Activated gamma-delta T cell treated with anti-CD3 and anti-CD28 coated beads, Interleukin-2, amount 50 U/mL, for 16 hours (primary cell): Measurements from ENCODE around the gene FDX2.
"Not testable (repeated sequence)": the region's sequence is repeated elsewhere in the genome, so short reads cannot be mapped to it uniquely, and the experiment has no call there.

Source experiments
- DNase-seq: peaks from one replicate; pipeline ENCODE4 v3.0.0-alpha.2; 2020; ENCODE audit warnings: low read depth

The FDX2 gene

DNA sequence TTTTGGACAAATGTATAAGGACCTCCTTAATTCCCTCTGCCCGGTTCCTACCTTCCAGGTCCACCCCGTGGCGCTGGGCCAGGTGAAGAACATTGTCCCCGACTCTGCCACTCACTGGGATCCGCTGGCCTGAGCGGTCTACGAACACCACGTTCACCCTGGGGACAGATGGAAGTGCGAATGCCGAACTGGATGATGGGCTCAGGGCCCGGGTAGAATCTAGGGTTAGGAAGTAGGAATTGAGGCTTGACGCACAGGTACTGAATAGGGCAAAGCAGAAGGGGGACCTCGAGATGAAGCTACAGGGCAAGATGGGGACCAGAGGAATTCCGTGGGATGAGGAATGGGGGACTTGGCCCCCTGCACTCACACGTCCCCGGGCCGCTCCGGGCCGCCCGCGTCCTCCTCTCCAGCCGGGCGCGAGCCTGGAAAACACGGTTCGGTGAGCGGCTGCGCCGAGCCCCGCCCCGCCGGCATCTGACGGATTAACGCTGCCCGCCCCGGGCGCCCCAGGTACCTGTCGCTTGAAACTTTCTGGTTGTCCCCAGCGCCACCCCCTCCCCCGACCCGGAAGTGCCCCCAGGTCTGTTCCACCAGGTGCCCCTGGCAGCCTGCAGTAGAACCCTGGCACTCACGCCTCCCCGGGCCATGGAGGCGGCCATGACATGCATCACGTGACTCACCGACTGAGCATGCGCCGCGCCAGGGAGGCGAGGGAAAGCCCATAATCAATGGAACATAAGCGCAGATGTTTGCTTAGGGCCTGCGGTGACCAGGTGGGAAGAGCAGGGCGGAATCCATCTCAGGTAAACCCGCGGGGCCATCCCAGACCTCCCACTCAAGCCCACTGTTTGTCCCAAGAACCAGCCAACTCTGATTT, at the start of gene FDX2:
Gene FDX2 (minus strand): TSS at position 681 of the 880 bp plus-strand sequence. CDS start 19 bp downstream, at position 662.
- peak; percentile 89 for DNase-seq

DNA sequence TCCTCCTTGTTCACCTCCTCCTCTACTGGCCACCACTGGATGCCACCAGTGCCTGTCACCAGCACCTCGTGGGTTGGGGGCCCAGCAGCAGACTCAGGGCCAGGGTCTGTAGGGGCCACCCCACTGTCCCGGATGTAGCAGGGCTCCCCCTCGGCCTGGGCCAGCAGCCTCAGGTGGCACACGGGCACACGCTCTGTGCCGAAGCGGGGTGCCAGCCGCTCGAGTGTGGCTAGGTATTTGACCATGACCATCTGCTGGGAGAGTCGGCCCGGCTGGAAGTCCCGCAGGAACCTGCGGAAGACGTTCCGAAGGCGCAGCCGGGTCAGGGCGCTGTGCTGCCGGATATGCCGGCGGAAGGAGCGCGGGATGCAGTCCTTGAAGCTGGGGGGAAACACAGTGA, 49.7 kb upstream of the FDX2 start:
- no peak for DNase-seq

DNA sequence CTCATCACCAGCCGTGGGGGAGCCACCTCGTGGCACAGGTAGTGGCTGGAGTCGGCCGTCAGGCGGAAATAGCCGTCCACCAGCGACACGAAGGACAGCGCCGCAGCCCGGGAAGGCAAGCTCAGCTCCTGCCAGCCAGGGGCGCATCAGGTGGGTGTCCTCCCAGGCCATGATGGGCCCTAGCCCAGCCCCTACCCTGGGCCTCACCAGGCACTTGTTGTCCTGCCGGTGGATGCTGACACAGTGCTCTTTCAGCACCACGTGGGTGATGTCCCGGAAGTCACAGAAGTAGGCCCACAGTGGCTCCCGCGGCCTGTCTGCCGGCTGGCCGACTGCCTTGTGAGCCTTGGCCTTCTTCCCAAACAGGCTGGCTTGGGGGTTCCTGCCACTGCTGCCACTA, 48.8 kb upstream of the FDX2 start:
- no peak for DNase-seq

DNA sequence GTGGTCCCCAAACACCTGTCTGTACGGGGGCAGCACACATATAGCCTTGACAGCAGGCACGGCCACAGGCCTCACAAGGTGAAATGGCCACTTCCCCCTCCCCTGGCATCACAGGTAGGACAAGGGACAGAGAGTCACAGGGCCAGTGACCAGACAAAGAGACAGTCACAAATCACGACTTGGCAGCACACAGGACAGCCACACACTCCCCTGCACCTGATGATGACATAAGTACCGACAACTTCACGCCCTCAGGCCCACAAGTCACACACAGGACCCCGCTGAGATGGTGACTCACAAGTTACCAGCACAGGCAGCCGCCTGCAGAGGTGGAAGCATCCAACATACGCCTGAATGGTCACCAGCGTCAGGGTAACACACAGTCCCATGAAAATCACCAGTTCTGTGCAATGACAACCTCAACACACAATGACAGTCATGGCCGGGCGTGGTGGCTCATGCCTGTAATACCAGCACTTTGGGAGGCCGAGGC, 48.0 kb upstream of the FDX2 start:
- DNase-seq, result no peak

DNA sequence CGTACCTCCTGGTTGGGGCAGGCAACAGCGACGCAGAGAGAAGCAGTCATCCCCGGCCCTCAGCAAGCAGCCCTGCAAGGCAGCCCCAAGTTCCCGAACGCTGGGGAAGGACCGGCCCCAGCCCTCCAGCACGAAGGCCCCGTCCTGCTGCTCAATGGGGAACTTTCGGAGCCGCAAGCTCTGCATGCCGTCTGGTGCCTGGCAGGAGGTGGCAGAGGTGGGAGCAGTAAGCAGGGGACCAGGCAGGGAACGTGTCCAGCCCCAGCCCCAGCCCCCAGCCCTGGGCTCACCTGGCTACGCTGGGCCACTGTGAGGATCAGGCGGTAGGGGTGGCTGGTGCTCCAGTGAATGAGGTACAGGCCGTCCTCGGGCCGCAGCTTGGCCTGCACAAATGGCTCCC, 46.4 kb upstream of the FDX2 start:
- DNase-seq, result no peak

DNA sequence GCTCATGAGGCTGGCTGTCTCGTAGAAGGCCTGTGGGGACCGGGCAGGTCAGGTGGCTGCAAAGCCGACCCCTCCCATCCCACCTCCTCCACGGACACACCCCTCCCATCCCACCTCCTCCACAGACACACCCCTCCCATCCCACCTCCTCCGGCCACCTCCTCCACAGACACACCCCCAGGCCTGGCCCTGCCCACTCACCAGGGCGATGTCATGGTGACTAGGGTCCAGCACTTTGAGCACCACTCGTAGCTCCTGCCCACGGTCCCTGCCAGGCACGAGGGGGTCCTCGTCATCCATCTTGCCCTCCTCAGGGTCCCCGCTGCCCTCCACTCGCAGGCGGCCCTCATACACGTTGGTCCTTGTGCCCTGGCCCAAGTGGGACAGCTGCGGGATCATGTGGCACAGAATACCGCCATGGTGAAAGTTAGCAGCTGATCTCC, 45.8 kb upstream of the FDX2 start:
- no peak for DNase-seq

DNA sequence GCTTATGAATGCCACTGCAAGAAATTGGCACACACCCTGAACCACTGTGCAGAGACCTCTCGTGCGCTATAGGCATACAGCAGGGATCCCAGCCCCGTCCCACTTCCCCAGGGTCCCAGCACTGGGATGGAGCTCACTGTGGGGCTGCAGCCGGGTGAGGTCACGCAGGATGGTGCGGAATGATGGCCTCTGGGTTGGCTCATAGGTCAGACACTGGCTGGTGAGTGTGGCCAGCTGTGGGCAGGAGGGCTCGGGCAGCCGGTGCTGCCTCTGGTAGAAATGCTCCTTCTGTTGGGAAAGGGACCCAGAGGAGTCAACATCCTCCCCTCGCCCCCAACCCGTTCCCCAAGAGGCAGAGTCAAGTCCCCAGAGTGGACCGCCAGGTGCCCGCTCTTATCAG, 40.6 kb upstream of the FDX2 start:
- DNase-seq, result no peak

DNA sequence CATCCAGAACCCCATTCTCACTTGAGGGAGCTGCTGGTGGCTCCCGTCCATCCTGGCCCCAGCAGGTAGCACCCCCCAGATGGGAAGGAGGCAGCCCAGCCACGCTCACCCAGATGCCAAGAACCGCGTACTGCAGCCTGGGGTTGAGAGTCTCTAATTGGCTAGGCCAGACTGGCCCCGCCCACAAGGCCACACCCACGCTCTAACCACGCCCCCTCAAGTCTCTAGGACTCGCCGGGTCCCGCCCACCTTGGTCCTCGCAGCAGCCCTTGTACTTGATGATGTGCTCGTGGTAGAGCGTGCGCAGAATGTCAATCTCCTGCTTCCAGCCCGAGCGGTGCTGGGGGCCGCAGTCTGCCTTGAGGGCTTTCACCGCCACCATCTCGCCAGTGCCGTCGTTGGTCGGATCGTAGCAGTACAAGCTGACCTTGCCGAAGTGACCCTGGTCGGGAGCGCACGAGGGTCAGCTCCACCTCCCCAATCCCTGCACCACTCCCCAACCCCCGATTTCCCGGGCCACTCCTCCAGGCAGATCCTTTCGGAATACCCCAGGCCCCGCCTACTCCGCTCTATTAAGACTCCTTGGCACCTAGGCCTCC, 38.1 kb upstream of the FDX2 start:
- peak; percentile 20 for DNase-seq

DNA sequence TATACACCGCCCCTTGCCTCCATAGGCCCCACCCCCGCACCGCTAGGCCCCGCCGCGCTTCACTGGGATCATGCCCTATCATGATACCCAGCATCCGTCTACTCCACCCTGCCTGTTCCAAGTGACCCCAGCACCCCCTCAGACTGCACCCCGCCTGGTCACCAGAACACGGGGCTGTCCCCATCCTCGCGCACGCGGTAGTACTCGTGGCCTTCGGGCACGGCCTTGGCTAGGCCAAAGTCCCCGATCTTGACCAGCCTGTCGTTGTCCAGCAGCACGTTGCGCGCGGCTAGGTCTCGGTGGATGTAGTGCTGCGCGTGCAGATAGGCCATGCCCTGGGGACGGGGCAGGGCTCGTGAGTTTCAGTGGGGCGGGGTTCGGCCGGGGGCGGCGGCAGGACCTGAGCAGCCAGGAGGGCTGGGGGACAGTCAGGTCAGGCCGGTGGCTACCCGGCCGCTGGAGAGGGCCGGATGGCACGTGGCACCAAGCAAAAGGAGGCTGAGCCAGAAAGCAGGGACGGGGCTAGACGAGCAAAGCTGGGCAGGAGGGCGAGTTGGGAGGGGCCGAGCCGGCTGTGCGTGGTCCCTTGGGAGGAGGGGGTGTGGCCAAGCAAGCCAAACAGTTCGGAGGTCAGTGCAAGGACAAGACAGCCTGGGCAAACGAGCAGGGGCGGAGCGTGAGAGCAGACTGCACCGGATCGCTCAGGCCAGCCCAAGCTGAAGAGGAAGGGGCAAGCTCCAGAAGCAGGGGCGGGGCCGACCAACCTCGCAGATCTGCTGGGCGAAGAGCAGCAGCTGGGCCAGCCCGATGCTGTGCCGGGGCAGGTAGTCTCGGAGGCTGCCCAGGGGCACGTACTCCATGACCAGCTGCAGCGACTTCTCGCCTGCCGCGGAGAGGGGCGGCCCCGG, 37.2 kb upstream of the FDX2 start:
- no peak for DNase-seq

DNA sequence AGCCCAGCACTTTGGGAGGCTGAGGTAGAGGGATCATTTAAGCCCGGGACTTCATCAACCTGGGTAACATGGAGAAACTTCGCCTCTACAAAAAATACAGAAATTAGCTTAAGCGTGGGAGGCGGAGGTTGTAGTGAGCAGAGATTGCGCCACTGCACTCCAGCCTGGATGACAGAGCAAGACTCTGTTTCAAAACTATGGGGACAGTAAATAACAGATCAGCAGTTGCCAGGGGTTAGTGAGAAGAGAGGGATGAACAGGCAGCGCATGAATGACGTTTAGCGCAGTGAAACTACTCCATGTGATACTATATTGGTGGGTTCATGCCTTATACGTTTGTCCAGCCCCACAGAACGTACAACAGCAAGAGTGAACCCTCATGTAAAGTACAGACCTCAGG, 30.7 kb upstream of the FDX2 start:
- no peak for DNase-seq

DNA sequence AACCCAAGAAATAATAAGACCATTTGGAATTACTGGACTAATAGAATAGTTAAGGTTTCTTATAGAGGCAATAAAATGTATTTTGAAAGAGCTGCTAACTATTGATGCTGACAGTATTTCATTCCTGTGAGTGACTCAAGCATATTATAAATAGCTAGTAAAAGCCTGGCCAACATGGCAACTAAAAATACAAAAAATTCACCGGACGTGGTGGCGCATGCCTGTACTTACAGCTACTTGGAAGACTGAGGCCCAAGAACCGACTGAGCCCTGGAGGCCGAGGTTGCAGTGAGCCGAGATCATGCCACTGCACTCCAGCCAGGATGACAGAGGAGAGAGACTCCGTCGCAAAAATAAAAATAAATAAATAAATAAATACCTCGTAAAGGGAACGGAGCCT, 29.0 kb upstream of the FDX2 start:
- DNase-seq, result no peak

DNA sequence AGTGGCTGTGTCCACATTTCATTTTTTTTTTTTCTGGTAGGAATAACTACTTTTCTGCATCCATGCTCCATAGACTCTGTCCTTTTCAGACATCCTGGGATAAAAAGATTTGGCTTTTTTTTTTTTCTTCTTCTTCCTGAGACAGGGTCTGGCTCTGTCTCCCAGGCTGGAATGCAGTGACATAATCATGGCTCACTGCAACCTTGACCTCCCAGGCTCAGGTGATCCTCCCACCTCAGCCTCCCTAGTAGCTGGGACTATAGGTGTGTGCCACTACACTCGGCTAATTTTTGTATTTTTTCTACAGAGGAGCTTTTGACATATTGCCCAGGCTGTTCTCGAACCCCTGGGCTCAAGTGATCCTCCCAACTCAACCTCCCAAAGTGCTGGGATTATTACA, 27.7 kb upstream of the FDX2 start:
- no peak for DNase-seq

DNA sequence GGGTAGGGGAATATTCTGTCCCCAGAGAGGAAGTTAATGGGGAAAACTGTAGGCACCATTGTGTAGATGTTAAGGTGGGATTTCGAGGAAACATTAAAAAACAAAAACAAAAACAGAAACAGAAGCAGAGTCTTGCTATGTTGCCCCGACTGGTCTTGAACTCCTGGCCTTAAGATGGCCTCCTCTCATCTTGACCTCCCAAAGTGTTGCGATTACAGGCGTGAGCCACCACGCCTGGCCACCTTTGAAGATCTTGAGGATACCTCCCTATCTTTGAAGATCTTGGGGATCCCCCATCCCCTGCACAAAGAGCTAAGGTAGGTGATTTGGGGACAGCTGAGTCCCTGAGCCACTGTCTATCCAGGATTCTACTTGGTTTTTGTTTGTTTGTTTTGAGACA, 24.2 kb upstream of the FDX2 start:
- DNase-seq, result no peak

DNA sequence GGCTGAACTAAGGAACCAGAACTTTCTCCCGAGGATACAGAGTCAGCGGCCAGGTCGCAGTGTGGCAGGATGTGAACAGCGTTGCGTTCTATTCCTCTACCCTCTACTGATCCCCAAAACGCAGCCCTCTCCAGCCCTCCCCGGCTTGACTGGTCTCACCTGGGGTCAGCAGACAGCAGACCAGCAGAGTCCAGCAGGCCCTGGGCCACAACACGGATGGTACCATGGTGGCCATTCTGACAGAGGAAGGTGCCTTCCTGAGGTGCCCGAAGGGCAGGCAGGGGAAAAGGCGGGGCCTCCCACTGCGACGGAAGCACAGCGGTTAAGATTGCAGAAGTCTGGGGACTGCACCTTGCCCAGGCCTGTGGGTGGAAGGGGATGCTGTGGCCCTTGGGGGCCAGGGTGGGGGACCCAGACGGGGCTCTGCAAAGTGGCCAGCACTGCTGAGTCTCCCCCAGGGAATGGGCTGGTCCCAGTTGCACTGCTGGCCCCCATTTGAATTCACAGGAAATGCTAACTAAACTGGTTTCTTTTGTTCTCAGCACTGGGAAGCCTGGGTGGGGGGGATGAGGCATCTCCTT, 23.7 kb upstream of the FDX2 start, which contains the start of gene ICAM3:
Gene ICAM3 (minus strand): TSS at position 245 of the 581 bp plus-strand sequence. CDS start 10 bp downstream, at position 235.
- peak; percentile 40 for DNase-seq

DNA sequence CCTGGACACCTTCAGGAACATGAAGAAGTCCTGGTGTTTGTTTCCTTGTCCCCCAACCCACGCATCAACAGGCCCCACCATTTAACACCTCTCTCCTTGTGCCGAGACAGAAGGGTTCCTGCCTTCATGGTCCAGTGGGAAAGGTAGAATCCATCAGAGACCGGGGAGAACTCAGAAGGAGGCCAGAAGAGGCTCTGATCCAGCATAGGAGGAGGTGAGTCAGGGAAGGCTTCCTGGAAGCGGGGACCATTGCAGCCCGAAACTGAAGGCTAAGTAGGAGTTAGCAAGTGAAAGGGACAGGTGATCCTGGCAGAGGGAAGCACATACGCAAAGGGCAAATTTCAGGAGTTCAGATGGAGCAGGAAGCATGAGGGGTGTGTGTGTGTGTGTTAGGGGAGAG, 23.1 kb upstream of the FDX2 start:
- DNase-seq, result no peak

DNA sequence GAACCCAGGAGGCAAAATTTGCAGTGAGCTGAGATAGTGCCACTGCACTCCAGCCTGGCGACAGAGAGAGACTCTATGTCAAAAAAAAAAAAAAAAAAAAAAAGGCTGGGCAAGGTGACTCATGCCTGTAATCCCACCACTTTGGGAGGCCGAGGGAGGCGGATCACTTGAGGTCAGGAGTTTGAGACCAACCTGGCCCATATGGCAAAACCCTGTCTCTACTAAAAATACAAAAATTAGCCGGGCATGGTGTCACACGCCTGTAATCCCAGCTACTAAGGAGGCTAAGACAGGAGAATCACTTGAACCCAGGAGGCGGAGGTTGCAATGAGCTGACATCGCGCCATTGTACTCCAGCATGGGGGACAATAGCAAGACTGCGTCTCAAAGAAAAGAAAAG, 20.9 kb upstream of the FDX2 start:
- DNase-seq, result not testable (repeated sequence)

DNA sequence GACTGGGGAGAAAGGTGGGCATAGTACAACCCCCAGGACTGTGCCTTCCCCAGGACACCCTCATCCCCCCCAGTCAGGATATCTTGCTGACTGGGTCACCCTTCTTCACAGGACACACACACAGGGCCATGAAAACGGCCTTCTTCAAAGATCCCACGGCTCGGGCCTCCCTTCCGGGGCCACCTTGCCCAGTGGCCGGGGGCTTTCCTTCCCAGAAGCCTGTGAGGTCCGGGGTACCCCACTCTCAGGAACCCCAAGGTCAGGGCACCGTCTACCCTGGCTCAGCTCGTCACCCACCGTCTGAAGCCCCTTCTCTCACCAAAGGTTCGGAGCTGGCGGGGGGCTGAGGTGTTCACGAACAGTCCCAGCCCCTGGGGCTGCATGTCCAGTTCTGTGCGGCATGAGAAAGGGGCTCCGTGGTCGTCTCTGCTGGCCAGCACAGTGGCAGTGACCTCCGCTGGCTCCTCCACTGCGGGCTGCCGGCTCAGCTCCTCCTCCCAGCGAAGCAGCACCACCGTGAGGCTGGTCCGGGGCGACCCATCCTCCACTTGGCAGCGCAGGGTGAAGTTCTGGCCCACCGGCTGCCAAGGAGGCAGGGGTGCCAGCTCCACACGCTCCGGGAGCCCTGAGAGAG, 19.7 kb upstream of the FDX2 start:
- no peak for DNase-seq

DNA sequence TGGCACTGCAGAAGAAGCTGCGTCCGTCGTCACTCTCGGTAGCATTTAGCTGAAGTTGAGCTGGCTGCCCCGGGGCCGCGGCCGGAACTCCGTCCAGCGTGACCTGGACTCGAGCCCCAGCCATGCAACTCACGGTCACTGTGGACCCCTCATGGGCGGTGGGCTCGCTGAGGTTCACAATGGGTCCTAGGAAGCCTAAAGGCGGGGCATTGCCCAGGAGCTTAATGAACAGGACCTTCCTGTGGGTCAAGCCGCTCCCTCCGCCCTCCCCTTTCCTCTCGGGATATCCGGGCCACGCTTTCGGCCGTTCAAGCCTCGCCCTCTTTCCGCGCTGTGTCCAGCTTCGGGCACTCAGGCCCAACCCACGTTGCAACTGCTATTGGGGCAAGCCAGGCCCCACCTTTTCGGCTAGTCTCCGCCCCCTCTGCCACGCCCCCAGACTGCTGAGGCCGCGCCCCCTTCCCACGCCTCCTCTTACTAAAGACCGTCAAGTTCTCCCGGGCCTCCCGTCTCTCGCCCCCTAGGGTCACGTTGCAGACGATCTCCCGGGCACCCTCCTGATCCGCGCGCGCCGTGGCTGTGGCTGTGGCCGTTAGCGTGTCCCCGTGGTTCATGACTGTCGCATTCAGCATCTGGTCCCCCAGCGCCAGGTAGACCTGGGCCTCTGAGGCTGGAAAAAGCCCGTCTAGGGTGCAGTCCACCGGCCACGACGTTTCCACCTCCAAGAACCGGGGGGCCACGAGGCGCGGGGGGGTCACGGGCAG, 19.0 kb upstream of the FDX2 start:
- no peak for DNase-seq

DNA sequence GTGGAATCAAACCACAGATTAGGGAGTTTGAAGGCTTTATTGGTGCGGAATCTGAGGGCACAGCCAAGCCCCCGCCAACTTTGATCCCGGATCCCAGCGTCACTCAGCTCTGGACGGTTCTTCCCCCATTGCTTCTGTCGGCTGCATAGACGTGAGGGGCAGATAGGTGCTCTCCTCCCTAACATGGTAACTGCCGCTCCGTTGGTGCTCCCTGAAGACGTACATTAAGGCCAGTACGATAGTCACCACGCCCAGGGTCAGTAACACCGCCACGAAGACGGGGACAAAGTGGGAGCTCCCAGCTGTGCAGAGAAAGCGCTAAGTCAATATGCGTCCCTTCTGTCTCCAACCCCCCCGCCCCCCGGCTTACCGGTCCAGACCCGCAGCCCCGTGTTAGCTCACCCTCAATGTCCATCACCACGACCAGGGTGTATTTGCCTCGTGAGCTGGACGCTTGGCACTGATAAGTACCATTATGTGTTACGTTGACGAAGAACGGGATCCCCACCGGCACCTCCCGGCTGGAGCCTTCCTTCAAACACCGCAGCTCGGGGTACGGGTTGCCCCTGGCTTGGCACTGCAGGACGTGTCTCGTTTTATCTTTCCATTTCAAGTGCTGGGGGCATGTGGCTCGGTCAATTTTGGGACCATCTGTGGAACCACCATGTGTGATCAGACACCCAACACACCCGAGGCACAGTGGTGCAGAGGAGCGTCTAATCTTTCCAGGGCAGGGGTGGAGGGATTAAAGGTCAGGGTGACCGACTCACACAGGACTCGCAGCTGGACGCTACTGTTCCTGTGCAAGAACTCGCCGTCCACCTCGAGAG, 18.2 kb upstream of the FDX2 start:
- DNase-seq, result no peak
